Mesendoderm (in vitro differentiated cells): Measurements from ENCODE around the gene YPEL3.

Source experiments
- DNase-seq: peaks from one replicate; pipeline ENCODE4 v3.0.0; 2013
- H2AK5ac ChIP-seq: 2 replicates; pipeline ENCODE4 v1.6.1; 2013; ENCODE audit warnings: low read length, inconsistent platforms
- H2BK120ac ChIP-seq: 2 replicates; pipeline ENCODE4 v1.6.1; 2013; ENCODE audit warnings: low read depth, mild to moderate bottlenecking, low read length, moderate library complexity, mixed read lengths
- H2BK15ac ChIP-seq: replicated peaks from 2 replicates; pipeline ENCODE4 v1.6.1; 2013; ENCODE audit warnings: low read depth, mild to moderate bottlenecking, moderate library complexity
- H2BK5ac ChIP-seq: 2 replicates; pipeline ENCODE4 v1.6.1; 2013; ENCODE audit warnings: low read length, inconsistent platforms
- H3K18ac ChIP-seq: 2 replicates; pipeline ENCODE4 v1.6.1; 2013; ENCODE audit warnings: mild to moderate bottlenecking, low read length, mixed read lengths
- H3K23ac ChIP-seq: one replicate; pipeline ENCODE4 v1.6.1; 2013; ENCODE audit warnings: low read length
- H3K27ac ChIP-seq: 2 replicates; pipeline ENCODE4 v1.5.1; 2013; ENCODE audit warnings: low read depth, mild to moderate bottlenecking, inconsistent platforms, low read length, moderate library complexity
- H3K27me3 ChIP-seq: 2 replicates; pipeline ENCODE4 v1.6.1; 2013; ENCODE audit warnings: low read length, control low read depth, mild to moderate bottlenecking, inconsistent platforms; ENCODE audit not compliant: insufficient read depth, poor library complexity
- H3K36me3 ChIP-seq: 2 replicates; pipeline ENCODE4 v1.6.1; 2013; ENCODE audit warnings: low read length, inconsistent platforms; ENCODE audit not compliant: control insufficient read depth, insufficient read depth
- H3K4ac ChIP-seq: one replicate; pipeline ENCODE4 v1.6.1; 2013; ENCODE audit warnings: low read depth, mild to moderate bottlenecking, low read length, moderate library complexity
- H3K4me1 ChIP-seq: 2 replicates; pipeline ENCODE4 v1.6.1; 2013; ENCODE audit warnings: low read depth, low read length, inconsistent platforms; ENCODE audit not compliant: control insufficient read depth
- H3K4me2 ChIP-seq: 2 replicates; pipeline ENCODE4 v1.6.1; 2013; ENCODE audit warnings: low read length
- H3K4me3 ChIP-seq: 2 replicates; pipeline ENCODE4 v1.5.1; 2013; ENCODE audit warnings: mild to moderate bottlenecking, low read length
- H3K56ac ChIP-seq: one replicate; pipeline ENCODE4 v1.6.1; 2013; ENCODE audit warnings: low read length
- H3K79me1 ChIP-seq: 2 replicates; pipeline ENCODE4 v1.6.1; 2013; ENCODE audit warnings: low read length, inconsistent platforms
- H3K79me2 ChIP-seq: 2 replicates; pipeline ENCODE4 v1.6.1; 2013; ENCODE audit warnings: mild to moderate bottlenecking, low read length; ENCODE audit not compliant: control insufficient read depth, insufficient read depth
- H3K9ac ChIP-seq: 2 replicates; pipeline ENCODE4 v1.6.1; 2013; ENCODE audit warnings: low read length, inconsistent platforms
- H4K5ac ChIP-seq: one replicate; pipeline ENCODE4 v1.6.1; 2013; ENCODE audit warnings: low read length
- H4K8ac ChIP-seq: one replicate; pipeline ENCODE4 v1.6.1; 2013; ENCODE audit warnings: low read depth, mild to moderate bottlenecking, control low read depth, low read length, moderate library complexity
- WGBS: extraction: QIAGEN DNeasy Blood & Tissue Kit; methylation state at CpG from one replicate; pipeline ENCODE4 v1.1.7; 2013; ENCODE audit warnings: low lambda C conversion rate, missing lambda C conversion rate; ENCODE audit not compliant: insufficient coverage; ENCODE audit errors: extremely low coverage; 5-methylcytosine and 5-hydroxymethylcytosine counted together

YPEL3 gene

DNA sequence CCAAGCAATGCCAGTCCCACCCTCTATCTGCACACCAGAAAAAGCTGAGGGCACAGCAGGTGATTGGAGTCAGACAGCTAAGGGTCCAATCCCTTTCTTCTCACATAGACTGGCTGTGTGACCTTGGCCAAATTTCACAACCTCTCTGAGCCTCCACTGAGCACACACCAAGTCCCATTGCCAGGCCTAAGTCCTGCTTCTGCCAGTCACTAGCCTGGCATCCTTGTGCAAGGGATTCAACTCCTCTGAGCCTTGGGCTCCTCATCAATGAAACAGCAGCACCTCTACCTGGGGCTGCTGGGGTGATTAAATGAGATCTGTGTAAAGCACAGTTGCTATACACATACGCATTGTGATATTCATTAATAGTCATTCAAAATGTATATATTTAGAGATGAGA, 49.4 kb downstream of the YPEL3 start:
- DNase-seq: no peak
- H2BK5ac ChIP-seq: no peak overlapping the region
- H4K5ac ChIP-seq: no peak overlapping the region
- no peak overlapping the region for H3K4ac ChIP-seq
- no CpG with 5 or more reads among the region's 1 CpG for WGBS
- no peaks in the 10 kb centered on the region for H3K27me3 ChIP-seq
- H3K27ac ChIP-seq: no peak overlapping the region
- H3K36me3 ChIP-seq: no peaks in the 10 kb centered on the region
- no peaks in the 10 kb centered on the region for H3K79me1 ChIP-seq
- H2BK15ac ChIP-seq: no peak overlapping the region
- no peaks in the 10 kb centered on the region for H3K4me1 ChIP-seq
- H2AK5ac ChIP-seq: no peak overlapping the region
- no peak overlapping the region for H3K23ac ChIP-seq
- no peak overlapping the region for H4K8ac ChIP-seq
- H3K9ac ChIP-seq: no peak overlapping the region
- no peak overlapping the region for H3K4me2 ChIP-seq
- H3K18ac ChIP-seq: no peak overlapping the region
- no peak overlapping the region for H3K56ac ChIP-seq
- no peak overlapping the region for H2BK120ac ChIP-seq
- no peak overlapping the region for H3K4me3 ChIP-seq
- no peaks in the 10 kb centered on the region for H3K79me2 ChIP-seq

DNA sequence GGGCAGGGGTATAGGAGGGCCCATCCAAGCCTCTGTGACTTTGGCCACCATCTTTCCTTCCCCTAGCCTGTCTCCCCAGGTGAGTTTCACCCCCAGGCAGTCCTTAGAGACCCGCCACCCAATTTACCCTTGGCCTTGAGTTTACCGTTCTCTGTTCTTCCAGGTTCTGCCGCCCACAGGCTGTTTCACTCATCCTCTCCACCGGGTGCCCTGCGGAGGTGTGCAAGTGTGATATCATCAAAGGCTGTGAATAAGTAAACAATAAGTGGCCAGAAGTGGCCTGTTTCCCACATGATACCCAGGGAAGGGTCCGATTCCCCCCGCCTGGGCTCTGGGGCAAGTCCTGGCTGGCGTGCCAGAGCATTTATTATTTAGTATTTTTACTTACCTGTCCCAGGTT, 49.8 kb downstream of the YPEL3 start:
- Histone ChIP-seq H3K27me3 (no peaks in the 10 kb centered on the region), H3K36me3 (no peaks in the 10 kb centered on the region), H3K27ac (no peak overlapping the region), H3K9ac (no peak overlapping the region), H3K79me1 (no peaks in the 10 kb centered on the region), H3K4me3 (no peak overlapping the region), H2BK15ac (no peak overlapping the region), H2BK120ac (no peak overlapping the region), H2AK5ac (no peak overlapping the region), H3K18ac (no peak overlapping the region), H2BK5ac (no peak overlapping the region), H3K79me2 (no peaks in the 10 kb centered on the region), H3K4ac (no peak overlapping the region), H4K5ac (no peak overlapping the region), H3K4me2 (no peak overlapping the region), H3K56ac (no peak overlapping the region), H3K23ac (no peak overlapping the region), H3K4me1 (no peaks in the 10 kb centered on the region), H4K8ac (no peak overlapping the region)
- WGBS: no CpG with 5 or more reads among the region's 8 CpGs
- DNase-seq: no peak
